Muscle layer of duodenum (tissue), 2 donors: ENCODE data around the gene PRAC1.

ENCODE experiments used
- H3K27ac ChIP-seq: one replicate; pipeline ENCODE4 v1.7.0; 2013; ENCODE audit warnings: mild to moderate bottlenecking, low read length
- H3K27me3 ChIP-seq: one replicate; pipeline ENCODE4 v1.7.0; 2013; ENCODE audit warnings: low read depth, mild to moderate bottlenecking, control low read depth, low read length
- H3K36me3 ChIP-seq, 2 donors: one replicate each; pipeline ENCODE4 v1.7.0; 2013; ENCODE audit warnings: low read length in 2 of 2, control low read depth in 1 of 2, mild to moderate bottlenecking in 1 of 2; ENCODE audit not compliant: insufficient read depth in 2 of 2, control insufficient read depth in 1 of 2
- H3K4me1 ChIP-seq, 2 donors: one replicate each; pipeline ENCODE4 v1.7.0; 2013; ENCODE audit warnings: low read length in 2 of 2, mild to moderate bottlenecking in 2 of 2, control low read depth in 1 of 2, moderate library complexity in 1 of 2; ENCODE audit not compliant: insufficient read depth in 2 of 2, control insufficient read depth in 1 of 2
- H3K4me3 ChIP-seq, 2 donors: one replicate each; pipeline ENCODE4 v1.7.0; 2013; ENCODE audit warnings: low read length in 2 of 2, low read depth in 1 of 2, mild to moderate bottlenecking in 1 of 2
- H3K9me3 ChIP-seq, 2 donors: one replicate each; pipeline ENCODE4 v1.7.0; 2013; ENCODE audit warnings: low read length in 2 of 2, control low read depth in 1 of 2, mild to moderate bottlenecking in 1 of 2; ENCODE audit not compliant: control insufficient read depth in 1 of 2
- donor health status: healthy.

PRAC1 gene

DNA sequence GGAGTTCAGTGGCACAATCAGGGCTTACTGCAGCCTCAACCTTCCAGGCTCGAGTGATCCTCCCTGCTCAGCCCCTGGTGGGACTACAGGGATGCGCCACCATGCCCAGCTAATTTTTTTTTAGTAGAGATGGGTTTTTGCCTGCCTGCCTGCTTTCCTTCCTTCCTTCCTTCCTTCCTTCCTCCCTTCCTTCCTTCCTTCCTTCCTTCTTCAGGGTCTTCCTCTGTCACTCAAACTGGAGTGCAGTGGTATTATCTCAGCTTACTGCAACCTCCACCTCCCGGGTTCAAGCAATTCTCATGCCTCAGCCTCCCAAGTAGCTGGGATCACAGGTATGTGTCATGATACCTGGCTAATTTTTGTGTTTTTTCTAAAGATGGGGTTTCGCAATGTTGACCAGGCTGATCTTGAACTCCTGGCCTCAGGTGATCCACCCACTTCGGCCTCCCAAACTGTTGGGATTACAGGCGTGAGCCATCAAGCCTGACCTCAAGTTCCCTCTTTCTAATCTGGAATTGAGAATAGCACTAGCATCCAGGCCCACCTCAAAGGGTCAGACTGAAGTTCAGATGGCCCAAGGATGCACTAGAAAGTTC lies 45.3 kb downstream of the PRAC1 start:
- Histone ChIP-seq H3K4me1 (peaks cover 0 to 10% of the 10 kb centered on the region in 2 donors), H3K27ac (no peak overlapping the region), H3K9me3 (no peaks in the 10 kb centered on the region), H3K27me3 (peaks cover 11% of the 10 kb centered on the region), H3K4me3 (no peak overlapping the region), H3K36me3 (no peaks in the 10 kb centered on the region)

DNA sequence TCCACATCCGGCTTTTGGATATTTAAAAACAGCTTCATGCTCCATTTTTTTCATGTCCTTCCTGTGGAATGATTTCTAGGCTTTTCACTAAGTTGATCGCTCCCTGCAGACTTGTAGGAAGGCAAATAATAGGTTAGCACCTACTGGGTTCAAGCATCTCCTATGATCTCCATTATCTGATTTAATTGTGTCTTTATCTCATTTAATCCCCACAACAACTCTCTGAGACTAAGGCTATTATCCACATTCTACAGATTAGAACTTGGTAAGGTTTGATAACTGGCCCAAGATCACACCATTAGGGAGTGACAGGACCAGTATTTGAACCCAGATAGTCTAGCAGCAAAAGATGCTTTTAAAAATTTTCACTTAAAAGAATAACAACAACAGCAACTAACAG lies 50.0 kb downstream of the PRAC1 start:
- H3K27me3 ChIP-seq: peaks cover 2% of the 10 kb centered on the region
- H3K27ac ChIP-seq: no peak overlapping the region
- H3K4me3 ChIP-seq: no peak overlapping the region
- no peaks in the 10 kb centered on the region for H3K9me3 ChIP-seq
- H3K4me1 ChIP-seq: peaks cover 0 to 10% of the 10 kb centered on the region in 2 donors
- no peaks in the 10 kb centered on the region for H3K36me3 ChIP-seq
